HepG2 (cell line): Measurements from ENCODE around the gene AMZ2. TPM values are rescaled to one million over a fixed set of nuclear protein-coding genes. Genes with fewer than 3 reads are reported as not detected.

Source experiments
- CHD4 ChIP-seq: fragments of 200-600 bp; sonication (generic); IDR thresholded peaks from 2 replicates; pipeline ENCODE4 v1.7.0; 2017; ENCODE audit warnings: mild to moderate bottlenecking, low read length, borderline replicate concordance
- HOXA3 ChIP-seq: sonication (generic); formaldehyde crosslinking; IDR thresholded peaks from 2 replicates; pipeline ENCODE4 v1.5.0; 2020; ENCODE audit warnings: missing genetic modification reagents
- KMT2A ChIP-seq: sonication (generic); formaldehyde crosslinking; IDR thresholded peaks from 2 replicates; pipeline ENCODE4 v1.4.0; 2020; ENCODE audit warnings: missing genetic modification reagents
- NCOA2 ChIP-seq: sonication (generic); formaldehyde crosslinking; IDR thresholded peaks from 2 replicates; pipeline ENCODE4 v1.8.0; 2022; ENCODE audit warnings: inconsistent platforms
- PCBP1 ChIP-seq: fragments of 200-400 bp; formaldehyde crosslinking; IDR thresholded peaks from 2 replicates; pipeline ENCODE4 v1.6.1; 2017; ENCODE audit warnings: mild to moderate bottlenecking, low read depth, low read length, borderline replicate concordance
- RARA ChIP-seq: IDR thresholded peaks from 2 replicates; pipeline ENCODE4 v1.6.1; 2016; ENCODE audit warnings: missing genetic modification reagents, missing compliant biosample characterization
- RBM39 ChIP-seq: fragments of 200-400 bp; formaldehyde crosslinking; IDR thresholded peaks from one replicate; pipeline ENCODE4 v1.6.1; 2018; ENCODE audit warnings: antibody characterized with exemption, mild to moderate bottlenecking, low read depth, low read length; ENCODE audit not compliant: poor library complexity, severe bottlenecking
- RXRB ChIP-seq: IDR thresholded peaks from 2 replicates; pipeline ENCODE4 v1.6.1; 2016; ENCODE audit warnings: borderline replicate concordance, missing genetic modification reagents, missing compliant biosample characterization
- SOX13 ChIP-seq, 3 experiments: fragments of 450-650 bp in 1 of 3; sonication (generic) in 1 of 3; formaldehyde crosslinking in 1 of 3; IDR thresholded peaks in 2 of 3; conservative IDR thresholded peaks in 1 of 3; 2 replicates each; pipeline versions ENCODE4 v1.5.0 to v1.6.1; 2016 to 2020; ENCODE audit warnings: antibody characterized with exemption in 1 of 3, mild to moderate bottlenecking in 1 of 3, missing compliant biosample characterization in 1 of 3, missing genetic modification reagents in 1 of 3, moderate library complexity in 1 of 3
- ZNF263 ChIP-seq: sonication (generic); formaldehyde crosslinking; IDR thresholded peaks from 2 replicates; pipeline ENCODE4 v1.4.0; 2020; ENCODE audit warnings: missing genetic modification reagents
- ZNF350 ChIP-seq: sonication (generic); formaldehyde crosslinking; IDR thresholded peaks from 2 replicates; pipeline ENCODE4 v1.4.0; 2020; ENCODE audit warnings: mild to moderate bottlenecking, low read depth, missing genetic modification reagents, borderline replicate concordance
- ZNF563 ChIP-seq: sonication (generic); formaldehyde crosslinking; IDR thresholded peaks from 2 replicates; pipeline ENCODE4 v1.8.0; 2022; ENCODE audit warnings: mild to moderate bottlenecking, moderate library complexity, missing genetic modification reagents
- ZNF75D ChIP-seq: sonication (generic); formaldehyde crosslinking; IDR thresholded peaks from 2 replicates; pipeline ENCODE4 v1.8.1; 2023; ENCODE audit warnings: missing genetic modification reagents, mild to moderate bottlenecking, borderline replicate concordance
- polyA plus RNA-seq, 8 experiments: library from polyadenylated mRNA; depleted of rRNA in 3 of 8; stranded (reverse) in 7 of 8; unstranded in 1 of 8; fragments of >200 nt; fragmentation: Illumina TruSeq in 4 of 8; extraction: Trizol in 4 of 8; gene quantifications; 2 replicates each; pipeline versions ENCODE4 v1.2.1 to v1.2.3, GENCODE V29; 2011 to 2016; ENCODE audit warnings: low read depth in 4 of 8, missing spikeins in 1 of 8, mixed read lengths in 1 of 8; ENCODE audit not compliant: insufficient read depth in 1 of 8
- total RNA-seq, 5 experiments: library from RNA; depleted of rRNA; stranded (reverse); fragments of >200 nt; fragmentation: Illumina TruSeq; extraction: Trizol; gene quantifications; 2 replicates each; pipeline ENCODE4 v1.2.3, GENCODE V29; 2016; ENCODE audit warnings: low read depth in 1 of 5
- TF ChIP-seq, protein P1 (sequence below): sonication (generic); formaldehyde crosslinking; IDR thresholded peaks from 2 replicates; pipeline ENCODE4 v1.4.0; 2020; ENCODE audit warnings: missing genetic modification reagents
- TF ChIP-seq, protein P2 (sequence below): sonication (generic); formaldehyde crosslinking; IDR thresholded peaks from 2 replicates; pipeline ENCODE4 v1.5.0; 2020; ENCODE audit warnings: mild to moderate bottlenecking, missing genetic modification reagents
- TF ChIP-seq, protein P3 (sequence below): sonication (generic); formaldehyde crosslinking; IDR thresholded peaks from 2 replicates; pipeline ENCODE4 v1.4.0; 2020; ENCODE audit warnings: mild to moderate bottlenecking, missing genetic modification reagents

Gene AMZ2
- total and polyA plus RNA-seq, 2 of the 13 experiments (the other 11 are each of a cell fraction or from before 2014, with no cell fraction given) = 86.9 to 90.2 TPM

DNA sequence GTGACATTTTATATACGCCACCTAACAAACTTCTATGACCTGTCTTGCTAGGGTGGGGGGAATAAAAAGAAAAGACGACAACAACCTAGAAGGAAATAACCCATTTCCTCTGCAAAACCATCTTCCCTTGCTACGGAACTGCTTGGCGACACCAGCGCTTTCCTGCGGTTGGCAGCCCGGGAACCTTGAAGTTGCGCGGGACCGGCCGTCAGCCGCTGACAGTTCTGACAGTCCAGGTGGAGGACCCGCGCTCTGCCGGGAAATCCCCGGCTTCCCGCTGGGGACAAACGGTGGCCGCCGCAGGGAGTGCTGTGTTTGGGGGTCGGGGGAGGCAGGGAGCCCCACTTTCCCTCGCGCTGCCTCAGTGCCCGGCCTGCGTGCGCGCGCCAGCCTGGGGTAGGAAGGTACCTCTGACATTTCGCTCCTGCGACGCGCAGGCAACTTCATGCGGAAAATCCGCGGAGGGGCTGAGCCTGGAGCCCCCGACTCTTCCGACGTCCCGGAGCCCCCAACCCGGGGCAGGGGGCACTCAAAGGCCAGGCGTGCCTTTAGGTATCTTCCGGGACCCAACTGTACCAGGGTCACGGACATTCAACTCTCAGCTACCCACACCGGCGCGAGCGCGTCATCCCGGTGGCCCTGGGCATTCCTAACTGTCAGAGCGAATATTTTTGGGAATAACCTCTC, 42.6 kb downstream of the AMZ2 start (continued):
- TF ChIP-seq PCBP1 = 0 out of 2 replicates have a peak, but pooled peaks have one; percentile 36
- TF ChIP-seq, protein P1, sequence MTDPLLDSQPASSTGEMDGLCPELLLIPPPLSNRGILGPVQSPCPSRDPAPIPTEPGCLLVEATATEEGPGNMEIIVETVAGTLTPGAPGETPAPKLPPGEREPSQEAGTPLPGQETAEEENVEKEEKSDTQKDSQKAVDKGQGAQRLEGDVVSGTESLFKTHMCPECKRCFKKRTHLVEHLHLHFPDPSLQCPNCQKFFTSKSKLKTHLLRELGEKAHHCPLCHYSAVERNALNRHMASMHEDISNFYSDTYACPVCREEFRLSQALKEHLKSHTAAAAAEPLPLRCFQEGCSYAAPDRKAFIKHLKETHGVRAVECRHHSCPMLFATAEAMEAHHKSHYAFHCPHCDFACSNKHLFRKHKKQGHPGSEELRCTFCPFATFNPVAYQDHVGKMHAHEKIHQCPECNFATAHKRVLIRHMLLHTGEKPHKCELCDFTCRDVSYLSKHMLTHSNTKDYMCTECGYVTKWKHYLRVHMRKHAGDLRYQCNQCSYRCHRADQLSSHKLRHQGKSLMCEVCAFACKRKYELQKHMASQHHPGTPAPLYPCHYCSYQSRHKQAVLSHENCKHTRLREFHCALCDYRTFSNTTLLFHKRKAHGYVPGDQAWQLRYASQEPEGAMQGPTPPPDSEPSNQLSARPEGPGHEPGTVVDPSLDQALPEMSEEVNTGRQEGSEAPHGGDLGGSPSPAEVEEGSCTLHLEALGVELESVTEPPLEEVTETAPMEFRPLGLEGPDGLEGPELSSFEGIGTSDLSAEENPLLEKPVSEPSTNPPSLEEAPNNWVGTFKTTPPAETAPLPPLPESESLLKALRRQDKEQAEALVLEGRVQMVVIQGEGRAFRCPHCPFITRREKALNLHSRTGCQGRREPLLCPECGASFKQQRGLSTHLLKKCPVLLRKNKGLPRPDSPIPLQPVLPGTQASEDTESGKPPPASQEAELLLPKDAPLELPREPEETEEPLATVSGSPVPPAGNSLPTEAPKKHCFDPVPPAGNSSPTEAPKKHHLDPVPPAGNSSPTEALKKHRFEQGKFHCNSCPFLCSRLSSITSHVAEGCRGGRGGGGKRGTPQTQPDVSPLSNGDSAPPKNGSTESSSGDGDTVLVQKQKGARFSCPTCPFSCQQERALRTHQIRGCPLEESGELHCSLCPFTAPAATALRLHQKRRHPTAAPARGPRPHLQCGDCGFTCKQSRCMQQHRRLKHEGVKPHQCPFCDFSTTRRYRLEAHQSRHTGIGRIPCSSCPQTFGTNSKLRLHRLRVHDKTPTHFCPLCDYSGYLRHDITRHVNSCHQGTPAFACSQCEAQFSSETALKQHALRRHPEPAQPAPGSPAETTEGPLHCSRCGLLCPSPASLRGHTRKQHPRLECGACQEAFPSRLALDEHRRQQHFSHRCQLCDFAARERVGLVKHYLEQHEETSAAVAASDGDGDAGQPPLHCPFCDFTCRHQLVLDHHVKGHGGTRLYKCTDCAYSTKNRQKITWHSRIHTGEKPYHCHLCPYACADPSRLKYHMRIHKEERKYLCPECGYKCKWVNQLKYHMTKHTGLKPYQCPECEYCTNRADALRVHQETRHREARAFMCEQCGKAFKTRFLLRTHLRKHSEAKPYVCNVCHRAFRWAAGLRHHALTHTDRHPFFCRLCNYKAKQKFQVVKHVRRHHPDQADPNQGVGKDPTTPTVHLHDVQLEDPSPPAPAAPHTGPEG (CRISPR knock-in tag) = no peak
- TF ChIP-seq RXRB (CRISPR knock-in tag) = 0 out of 2 replicates have a peak, but pooled peaks have one; percentile 2
- peak; percentile 79; the same call in 1 of the 2 replicates for TF ChIP-seq ZNF350 (CRISPR knock-in tag)
- TF ChIP-seq KMT2A (CRISPR knock-in tag) = peak; percentile 66
- peak; percentile 62; the same call in 1 of the 2 replicates for TF ChIP-seq ZNF263
- TF ChIP-seq ZNF563 (CRISPR knock-in tag) = peak; percentile 60; the same call in 1 of the 2 replicates
- TF ChIP-seq, protein P2, sequence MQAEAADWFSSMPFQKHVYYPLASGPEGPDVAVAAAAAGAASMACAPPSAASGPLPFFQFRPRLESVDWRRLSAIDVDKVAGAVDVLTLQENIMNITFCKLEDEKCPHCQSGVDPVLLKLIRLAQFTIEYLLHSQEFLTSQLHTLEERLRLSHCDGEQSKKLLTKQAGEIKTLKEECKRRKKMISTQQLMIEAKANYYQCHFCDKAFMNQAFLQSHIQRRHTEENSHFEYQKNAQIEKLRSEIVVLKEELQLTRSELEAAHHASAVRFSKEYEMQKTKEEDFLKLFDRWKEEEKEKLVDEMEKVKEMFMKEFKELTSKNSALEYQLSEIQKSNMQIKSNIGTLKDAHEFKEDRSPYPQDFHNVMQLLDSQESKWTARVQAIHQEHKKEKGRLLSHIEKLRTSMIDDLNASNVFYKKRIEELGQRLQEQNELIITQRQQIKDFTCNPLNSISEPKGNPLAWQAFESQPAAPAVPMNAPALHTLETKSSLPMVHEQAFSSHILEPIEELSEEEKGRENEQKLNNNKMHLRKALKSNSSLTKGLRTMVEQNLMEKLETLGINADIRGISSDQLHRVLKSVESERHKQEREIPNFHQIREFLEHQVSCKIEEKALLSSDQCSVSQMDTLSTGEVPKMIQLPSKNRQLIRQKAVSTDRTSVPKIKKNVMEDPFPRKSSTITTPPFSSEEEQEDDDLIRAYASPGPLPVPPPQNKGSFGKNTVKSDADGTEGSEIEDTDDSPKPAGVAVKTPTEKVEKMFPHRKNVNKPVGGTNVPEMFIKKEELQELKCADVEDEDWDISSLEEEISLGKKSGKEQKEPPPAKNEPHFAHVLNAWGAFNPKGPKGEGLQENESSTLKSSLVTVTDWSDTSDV = no peak
- TF ChIP-seq CHD4 = no peak
- no peak; the same call in 1 of the 2 replicates for TF ChIP-seq HOXA3 (CRISPR knock-in tag)
- TF ChIP-seq, protein P3, sequence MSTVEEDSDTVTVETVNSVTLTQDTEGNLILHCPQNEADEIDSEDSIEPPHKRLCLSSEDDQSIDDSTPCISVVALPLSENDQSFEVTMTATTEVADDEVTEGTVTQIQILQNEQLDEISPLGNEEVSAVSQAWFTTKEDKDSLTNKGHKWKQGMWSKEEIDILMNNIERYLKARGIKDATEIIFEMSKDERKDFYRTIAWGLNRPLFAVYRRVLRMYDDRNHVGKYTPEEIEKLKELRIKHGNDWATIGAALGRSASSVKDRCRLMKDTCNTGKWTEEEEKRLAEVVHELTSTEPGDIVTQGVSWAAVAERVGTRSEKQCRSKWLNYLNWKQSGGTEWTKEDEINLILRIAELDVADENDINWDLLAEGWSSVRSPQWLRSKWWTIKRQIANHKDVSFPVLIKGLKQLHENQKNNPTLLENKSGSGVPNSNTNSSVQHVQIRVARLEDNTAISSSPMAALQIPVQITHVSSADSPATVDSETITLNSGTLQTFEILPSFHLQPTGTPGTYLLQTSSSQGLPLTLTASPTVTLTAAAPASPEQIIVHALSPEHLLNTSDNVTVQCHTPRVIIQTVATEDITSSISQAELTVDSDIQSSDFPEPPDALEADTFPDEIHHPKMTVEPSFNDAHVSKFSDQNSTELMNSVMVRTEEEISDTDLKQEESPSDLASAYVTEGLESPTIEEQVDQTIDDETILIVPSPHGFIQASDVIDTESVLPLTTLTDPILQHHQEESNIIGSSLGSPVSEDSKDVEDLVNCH (CRISPR knock-in tag) = no peak
- no peak for TF ChIP-seq ZNF75D
- peak; percentile 70 for TF ChIP-seq RBM39
- no peak for TF ChIP-seq SOX13 (IDR thresholded peaks at IDR 0.05)
- TF ChIP-seq SOX13 (CRISPR knock-in tag; conservative IDR thresholded peaks at IDR 0.05 in 1 of 2, IDR thresholded peaks at IDR 0.05 in 1 of 2) = peak in 1 of 2 experiments; percentile 5; a peak in 1 of 4 replicates
- peak; percentile 23; the same call in 1 of the 2 replicates for TF ChIP-seq NCOA2 (CRISPR knock-in tag)
- 0 out of 2 replicates have a peak, but pooled peaks have one; percentile 16 for TF ChIP-seq RARA
